ENCODE measurements around the gene KLHL8.

DNA sequence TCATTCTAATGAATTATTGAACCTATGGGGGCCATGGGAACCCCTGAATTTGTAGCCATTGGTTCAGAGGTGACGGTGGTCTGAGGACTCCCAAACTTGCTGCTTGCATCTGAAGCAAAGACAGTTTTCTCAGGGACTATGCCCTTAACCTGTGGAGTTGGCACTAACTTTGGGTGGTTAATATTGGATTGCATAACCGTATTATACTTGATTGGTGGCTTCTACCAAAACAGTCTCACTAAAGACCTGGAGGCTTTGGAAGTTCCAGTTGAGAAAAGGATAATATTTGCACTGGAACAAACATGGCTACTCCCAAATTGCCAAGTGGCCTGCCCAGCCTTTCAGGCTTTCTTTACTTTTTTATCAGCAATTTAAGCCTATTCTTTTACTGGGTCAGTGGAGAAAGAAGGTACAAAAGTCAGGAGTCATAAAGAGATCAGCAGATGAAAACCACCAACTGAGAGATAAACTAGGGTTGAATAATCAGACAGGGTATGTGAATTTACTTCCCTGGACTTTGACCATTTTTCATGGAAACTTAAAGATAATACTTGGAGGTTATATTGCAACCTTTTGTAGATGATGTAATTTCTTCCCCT, 7.9 kb upstream of the KLHL8 start:
- TF ChIP-seq CTCF (IDR thresholded peaks at IDR 0.05) (no peak), EZH2 (IDR thresholded peaks at IDR 0.05; ENCODE audit: borderline replicate concordance, insufficient read depth, low read depth, low read length, poor library complexity, severe bottlenecking) (no peak)

All from B cell (primary cell).